HepG2 (cell line): ENCODE measurements around the gene RABL2B.

Source experiments
- EP300 ChIP-seq, 3 experiments: sonication (generic) in 1 of 3; formaldehyde crosslinking in 1 of 3; IDR thresholded peaks; 2 replicates each; pipeline versions ENCODE4 v1.5.1 to v1.6.1; 2011 to 2020; ENCODE audit warnings: low read depth in 2 of 3, low read length in 2 of 3, borderline replicate concordance in 1 of 3, improper control_type of control experiment in 1 of 3, mild to moderate bottlenecking in 1 of 3, missing genetic modification reagents in 1 of 3, moderate library complexity in 1 of 3
- FLYWCH1 ChIP-seq: sonication (generic); formaldehyde crosslinking; IDR thresholded peaks from 2 replicates; pipeline ENCODE4 v1.8.1; 2023; ENCODE audit warnings: mild to moderate bottlenecking, missing genetic modification reagents
- SRY ChIP-seq: sonication (generic); formaldehyde crosslinking; IDR thresholded peaks from 2 replicates; pipeline ENCODE4 v1.8.0; 2022; ENCODE audit warnings: mild to moderate bottlenecking, missing genetic modification reagents
- ZNF782 ChIP-seq: sonication (generic); formaldehyde crosslinking; IDR thresholded peaks from 2 replicates; pipeline ENCODE4 v1.4.0; 2020; ENCODE audit warnings: missing genetic modification reagents, mild to moderate bottlenecking, borderline replicate concordance

DNA sequence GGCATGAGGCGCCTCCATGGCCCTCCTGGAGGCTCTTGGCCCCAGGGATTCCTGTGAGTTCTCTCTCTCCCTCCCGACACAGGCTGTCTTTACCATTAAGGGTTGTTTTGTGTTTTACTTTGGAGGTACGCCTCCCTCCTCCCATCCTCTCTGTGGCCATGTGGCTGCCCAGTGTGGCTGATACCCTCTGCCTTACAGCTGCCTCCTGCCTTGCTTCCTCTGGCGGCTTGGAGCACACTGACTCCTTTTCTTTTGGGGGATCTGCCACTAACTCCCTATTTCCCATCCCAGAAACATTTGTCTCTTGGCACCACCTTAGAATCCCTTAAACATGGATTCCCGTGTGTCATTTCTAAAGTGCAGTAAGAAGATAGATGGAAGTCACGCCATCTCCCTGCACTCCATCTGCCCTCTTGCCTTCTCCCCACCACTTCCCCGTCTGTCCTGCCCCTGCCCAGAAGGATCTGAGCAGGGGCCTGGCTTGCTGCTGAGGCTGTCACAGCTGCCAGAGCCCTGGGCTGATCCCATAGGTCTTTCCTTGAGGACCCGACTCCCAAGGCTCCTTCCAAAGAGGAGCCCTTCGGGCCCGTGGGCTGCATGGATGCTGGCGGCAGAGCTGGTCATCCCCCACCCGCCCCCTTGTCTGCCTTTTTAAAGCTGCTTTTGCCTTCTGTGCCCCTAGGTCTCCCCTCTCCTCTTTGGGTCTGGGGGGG is 60.6 kb downstream of the RABL2B start:
- no peak for TF ChIP-seq EP300 (IDR thresholded peaks at IDR 0.05; ENCODE audit: low read depth in 2 of 2, low read length in 2 of 2)
- no peak for TF ChIP-seq EP300 (CRISPR knock-in tag; IDR thresholded peaks at IDR 0.05; ENCODE audit: borderline replicate concordance)
- TF ChIP-seq FLYWCH1 (CRISPR knock-in tag): no peak
- no peak for TF ChIP-seq SRY (CRISPR knock-in tag)
- TF ChIP-seq ZNF782 (CRISPR knock-in tag): no peak
